Measurements from ENCODE around the gene TMEM30B.

DNA sequence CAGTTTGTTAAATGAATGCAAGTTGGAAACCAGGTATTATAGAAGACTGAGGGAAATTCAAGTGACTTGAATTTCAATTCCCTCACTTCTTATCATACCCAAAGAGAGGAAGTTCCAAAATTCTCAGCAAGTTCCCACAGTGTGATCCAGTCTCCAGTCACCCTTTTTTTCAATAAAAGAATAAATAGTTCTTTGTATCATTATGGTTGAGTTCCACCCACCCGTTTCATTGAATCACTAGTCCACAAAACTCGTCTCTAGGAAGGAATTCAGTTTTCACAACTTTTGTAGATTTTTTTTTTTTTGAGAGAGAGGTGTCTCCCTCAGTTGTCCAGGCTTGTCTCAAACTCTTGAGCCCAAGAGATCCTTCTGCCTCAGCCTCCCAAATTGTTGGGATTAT is 1.6 kb upstream of the TMEM30B start:
- TF ChIP-seq POLR2A (IDR thresholded peaks at IDR 0.05) = no peak
- TF ChIP-seq CTCF (IDR thresholded peaks at IDR 0.05 in 4 of 5, conservative IDR thresholded peaks at IDR 0.05 in 1 of 5) = no peak
